OCI-LY1 (cell line): ENCODE results near the gene CEP68.

Source experiments
- CTCF ChIP-seq: fragments of 200-600 bp; sonication (generic), shearing (Covaris generic); IDR thresholded peaks from 2 replicates; pipeline ENCODE4 v1.5.1; 2017; ENCODE audit warnings: mild to moderate bottlenecking, antibody characterized with exemption, low read length, moderate library complexity, mixed read lengths
- EZH2 ChIP-seq: fragments of 200-600 bp; sonication (generic), shearing (Covaris generic); IDR thresholded peaks from 2 replicates; pipeline ENCODE4 v1.8.0; 2017; ENCODE audit warnings: borderline replicate concordance, mixed run types, mild to moderate bottlenecking, antibody characterized with exemption, low read length, moderate library complexity, mixed read lengths

GRCh38 chr2:65079017-65079416, 22.8 kb downstream of the CEP68 start:
- no peak for TF ChIP-seq CTCF
- TF ChIP-seq EZH2 = no peak
